ENCODE results near the gene DLX2.

DNA sequence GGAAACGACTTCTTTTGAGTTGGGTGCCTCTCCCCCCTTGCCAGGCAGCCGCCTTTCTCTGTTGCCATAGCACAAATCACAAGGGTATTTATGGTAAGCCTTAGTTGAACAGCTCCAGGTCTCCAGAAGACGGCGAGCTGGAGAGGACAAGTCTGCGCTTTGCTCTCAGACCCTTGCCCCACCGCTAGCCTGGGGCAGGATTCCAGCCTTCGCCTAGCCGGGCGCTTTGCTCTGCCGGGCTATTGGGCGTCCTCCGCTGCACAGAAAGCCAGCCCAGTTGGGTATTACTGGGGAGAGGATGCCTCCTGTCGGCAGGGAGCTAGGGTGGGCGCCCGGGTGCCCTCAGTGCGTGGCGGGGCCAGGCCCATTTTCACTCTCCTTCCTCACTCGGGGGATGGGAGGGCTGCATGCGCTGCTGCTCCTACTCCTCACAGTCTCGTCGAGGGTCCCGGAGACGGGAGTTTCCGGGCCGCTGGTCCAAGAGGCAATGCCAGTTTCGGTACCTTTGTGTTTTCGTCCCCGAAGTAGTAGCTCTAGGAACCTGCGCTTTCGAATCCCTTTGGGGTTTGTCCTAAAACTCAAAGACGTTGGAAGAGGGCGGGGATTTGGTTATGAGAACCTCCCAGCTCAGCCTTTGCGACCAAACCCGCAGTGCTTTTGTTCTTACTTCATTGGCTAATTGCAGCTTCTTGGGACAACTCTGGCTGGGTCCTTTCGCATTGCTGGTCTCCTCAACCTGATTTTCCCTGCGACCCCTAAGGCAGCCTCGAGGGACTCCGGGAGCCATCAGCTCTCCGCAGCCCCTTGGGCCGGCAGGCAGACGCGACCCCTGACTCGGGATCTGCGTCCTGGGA is 3.6 kb upstream of the DLX2 start:
- TF ChIP-seq PAX5 (IDR thresholded peaks at IDR 0.05; ENCODE audit: borderline replicate concordance, low read depth, low read length) (no peak), PKNOX1 (IDR thresholded peaks at IDR 0.05) (no peak), RAD21 (IDR thresholded peaks at IDR 0.05; ENCODE audit: insufficient read depth, low read depth, low read length) (peak; percentile 62), POLR2AphosphoS5 (IDR thresholded peaks at IDR 0.05; ENCODE audit: low read length) (no peak), CTCF (IDR thresholded peaks at IDR 0.05 in 2 of 3, conservative IDR thresholded peaks at IDR 0.05 in 1 of 3; ENCODE audit: control insufficient read depth in 2 of 3, extremely low read depth in 1 of 3, insufficient read depth in 1 of 3, low read depth in 3 of 3, low read length in 3 of 3) (peak; percentile 56 to 62 (median 59))
